GM12891 (cell line): Measurements from ENCODE around the gene CLNK.

ENCODE experiments used
- POLR2A ChIP-seq: IDR thresholded peaks from 2 replicates; pipeline ENCODE4 v1.6.1; 2011; ENCODE audit warnings: low read depth, low read length, control low read depth
- TAF1 ChIP-seq: IDR thresholded peaks from 2 replicates; pipeline ENCODE4 v1.6.1; 2011; ENCODE audit warnings: low read depth, low read length, control low read depth

DNA sequence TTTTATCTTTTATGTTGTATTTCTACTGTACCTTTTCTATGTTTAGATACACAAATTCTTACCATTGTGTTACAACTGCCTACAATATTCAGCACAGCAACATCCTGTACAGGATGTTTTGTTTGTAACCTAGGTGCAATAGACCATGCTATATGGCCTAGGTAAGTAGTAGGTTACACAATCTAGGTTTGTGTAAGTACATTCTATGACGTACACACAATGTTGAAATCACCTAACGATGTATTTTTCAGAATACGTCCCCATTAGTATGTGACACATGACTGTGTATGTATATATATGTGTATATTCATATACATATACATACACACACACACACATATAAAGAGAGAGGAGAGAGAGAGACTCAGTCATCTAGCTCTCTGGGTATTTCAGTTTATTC is 103.5 kb downstream of the CLNK start:
- no peak for TF ChIP-seq TAF1
- TF ChIP-seq POLR2A, result no peak
